ENCODE results near the gene TMEM252. TPM values are rescaled to one million over a fixed set of nuclear protein-coding genes. Genes with fewer than 3 reads are reported as not detected.

Gene TMEM252
- total RNA-seq, 1 donor from 2014 or later: not detected

- DNase-seq (ENCODE audit: low spot score): no peak
- Mint-ChIP-seq H3K4me1 (ENCODE audit: unreplicated experiment) (no peaks in the 10 kb centered on the region), H3K27me3 (ENCODE audit: unreplicated experiment) (no peaks in the 10 kb centered on the region), H3K27ac (ENCODE audit: unreplicated experiment) (no peak overlapping the region), H3K4me3 (ENCODE audit: unreplicated experiment) (no peak overlapping the region), H3K36me3 (ENCODE audit: low read depth, unreplicated experiment) (no peaks in the 10 kb centered on the region), H3K9me3 (ENCODE audit: unreplicated experiment) (no peaks in the 10 kb centered on the region)
- TF ChIP-seq CTCF (IDR thresholded peaks at IDR 0.05; ENCODE audit: unreplicated experiment): no peak
These were observed 25.2 kb downstream of the TMEM252 start for GRCh38 chr9:68515326-68516017.

- H3K9me3 Mint-ChIP-seq (ENCODE audit: unreplicated experiment): no peaks in the 10 kb centered on the region
- H3K4me1 Mint-ChIP-seq (ENCODE audit: unreplicated experiment): peaks cover 3% of the 10 kb centered on the region
- no peak overlapping the region for H3K4me3 Mint-ChIP-seq (ENCODE audit: unreplicated experiment)
- H3K27ac Mint-ChIP-seq (ENCODE audit: unreplicated experiment): no peak overlapping the region
- DNase-seq (ENCODE audit: low spot score): no peak
- no peak for TF ChIP-seq CTCF (IDR thresholded peaks at IDR 0.05; ENCODE audit: unreplicated experiment)
- no peaks in the 10 kb centered on the region for H3K27me3 Mint-ChIP-seq (ENCODE audit: unreplicated experiment)
- no peaks in the 10 kb centered on the region for H3K36me3 Mint-ChIP-seq (ENCODE audit: low read depth, unreplicated experiment)
These were observed 26.7 kb downstream of the TMEM252 start for GRCh38 chr9:68513981-68514380.

GRCh38 chr9:68513385-68513784 is 27.3 kb downstream of the TMEM252 start:
- no peak for DNase-seq (ENCODE audit: low spot score)
- Mint-ChIP-seq H3K4me1 (ENCODE audit: unreplicated experiment) (peaks cover 3% of the 10 kb centered on the region), H3K27me3 (ENCODE audit: unreplicated experiment) (peaks cover 2% of the 10 kb centered on the region), H3K4me3 (ENCODE audit: unreplicated experiment) (no peak overlapping the region), H3K9me3 (ENCODE audit: unreplicated experiment) (no peaks in the 10 kb centered on the region), H3K36me3 (ENCODE audit: low read depth, unreplicated experiment) (no peaks in the 10 kb centered on the region), H3K27ac (ENCODE audit: unreplicated experiment) (no peak overlapping the region)
- no peak for TF ChIP-seq CTCF (IDR thresholded peaks at IDR 0.05; ENCODE audit: unreplicated experiment)

DNA sequence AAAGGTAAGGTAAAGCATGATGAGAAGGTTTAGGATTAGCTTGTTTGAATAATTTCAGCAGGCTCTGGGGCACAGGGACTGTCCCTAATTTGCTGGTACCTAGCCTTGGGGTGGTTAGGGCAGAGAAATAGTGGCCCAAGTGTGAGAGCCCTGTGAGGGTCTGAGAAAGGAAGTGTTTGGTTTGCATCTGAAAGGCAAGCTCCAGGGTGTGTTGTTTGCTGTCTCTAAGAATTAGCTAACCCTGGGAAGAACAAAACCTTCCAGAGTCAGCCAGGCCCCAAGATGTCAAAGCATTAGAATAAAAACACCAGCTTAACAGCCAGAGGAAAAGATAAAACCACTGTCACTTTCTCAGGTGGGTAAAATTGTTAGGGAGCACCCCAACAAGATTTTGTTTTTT is 31.0 kb downstream of the TMEM252 start:
- Mint-ChIP-seq H3K27ac (ENCODE audit: unreplicated experiment) (no peak overlapping the region), H3K4me1 (ENCODE audit: unreplicated experiment) (peaks cover 3% of the 10 kb centered on the region), H3K36me3 (ENCODE audit: low read depth, unreplicated experiment) (no peaks in the 10 kb centered on the region), H3K9me3 (ENCODE audit: unreplicated experiment) (no peaks in the 10 kb centered on the region), H3K27me3 (ENCODE audit: unreplicated experiment) (peaks cover 2% of the 10 kb centered on the region), H3K4me3 (ENCODE audit: unreplicated experiment) (no peak overlapping the region)
- TF ChIP-seq CTCF (IDR thresholded peaks at IDR 0.05; ENCODE audit: unreplicated experiment): no peak
- DNase-seq (ENCODE audit: low spot score): no peak

GRCh38 chr9:68508547-68508946 is 32.1 kb downstream of the TMEM252 start:
- Mint-ChIP-seq H3K9me3 (ENCODE audit: unreplicated experiment) (no peaks in the 10 kb centered on the region), H3K36me3 (ENCODE audit: low read depth, unreplicated experiment) (no peaks in the 10 kb centered on the region), H3K27me3 (ENCODE audit: unreplicated experiment) (peaks cover 2% of the 10 kb centered on the region), H3K4me1 (ENCODE audit: unreplicated experiment) (peaks cover 8% of the 10 kb centered on the region), H3K4me3 (ENCODE audit: unreplicated experiment) (no peak overlapping the region), H3K27ac (ENCODE audit: unreplicated experiment) (no peak overlapping the region)
- no peak for TF ChIP-seq CTCF (IDR thresholded peaks at IDR 0.05; ENCODE audit: unreplicated experiment)
- no peak for DNase-seq (ENCODE audit: low spot score)
